Left lung (tissue), 10 donors: ENCODE measurements around the gene CDH4. TPM values are rescaled to one million over a fixed set of nuclear protein-coding genes. Genes with fewer than 3 reads are reported as not detected.

Source experiments
- ATAC-seq: fragments of 200-7000 bp; cut with Tn5 transposase; one replicate; pipeline ENCODE4 v1.9.1; 2020; ENCODE audit warnings: moderate library complexity
- DNase-seq, 4 donors: peaks; one replicate each; pipeline ENCODE4 v3.0.0-alpha.2; 2013 to 2020
- H3K27ac ChIP-seq, 2 donors: fragments of 200-600 bp; sonication (generic) in 1 of 2; one replicate each; pipeline versions ENCODE4 v1.5.0 to v1.8.0; 2020 to 2021
- H3K27me3 ChIP-seq, 2 donors: fragments of 200-600 bp; sonication (generic) in 1 of 2; one replicate each; pipeline versions ENCODE4 v1.5.0 to v1.8.0; 2020 to 2021
- H3K36me3 ChIP-seq, 2 donors: fragments of 200-600 bp; sonication (generic) in 1 of 2; one replicate each; pipeline versions ENCODE4 v1.5.0 to v1.8.0; 2020 to 2021
- H3K4me1 ChIP-seq, 2 donors: fragments of 200-600 bp; one replicate each; pipeline ENCODE4 v1.8.0; 2021
- H3K4me3 ChIP-seq, 2 donors: fragments of 200-600 bp; sonication (generic) in 1 of 2; one replicate each; pipeline versions ENCODE4 v1.5.0 to v1.8.0; 2020 to 2021; ENCODE audit warnings: mild to moderate bottlenecking in 1 of 2
- H3K9me3 ChIP-seq, 2 donors: fragments of 200-600 bp; sonication (generic) in 1 of 2; one replicate each; pipeline versions ENCODE4 v1.5.0 to v1.8.0; 2020 to 2021
- intact Hi-C, 2 donors: fragments of 100-400 bp; cut with DNase I; formaldehyde crosslinking; loops; one replicate each; pipeline versions ENCODE4 v1.11.2 to v1.14.2; 2022
- polyA plus RNA-seq, 6 donors: library from polyadenylated mRNA; unstranded; fragments of 120-200 nt; gene quantifications; one replicate each; pipeline ENCODE4 v1.2.1, GENCODE V29; 2013; ENCODE audit not compliant: insufficient read length in 6 of 6
- total RNA-seq, 2 donors: library from RNA; stranded (reverse); fragmentation: NEBNext Ultra II Directional; extraction: Animal tissue kit (Norgen Biotek cat#: 25700); gene quantifications; one replicate each; pipeline ENCODE4 v1.2.1, GENCODE V29; 2021
- TF ChIP-seq, protein P1 (sequence below), 2 donors: fragments of 200-600 bp; sonication (generic) in 1 of 2; IDR thresholded peaks; one replicate each; pipeline versions ENCODE4 v1.5.0 to v1.8.0; 2021; ENCODE audit warnings: antibody characterized with exemption in 2 of 2
- donor health status: DM: no; HTN: yes; CAD: no.
- donor health status: DM: no; HTN: no; CAD: no.

Gene CDH4
- total and polyA plus RNA-seq, 8 donors: 0.24 to 10.8 (median 5.1) TPM

DNA sequence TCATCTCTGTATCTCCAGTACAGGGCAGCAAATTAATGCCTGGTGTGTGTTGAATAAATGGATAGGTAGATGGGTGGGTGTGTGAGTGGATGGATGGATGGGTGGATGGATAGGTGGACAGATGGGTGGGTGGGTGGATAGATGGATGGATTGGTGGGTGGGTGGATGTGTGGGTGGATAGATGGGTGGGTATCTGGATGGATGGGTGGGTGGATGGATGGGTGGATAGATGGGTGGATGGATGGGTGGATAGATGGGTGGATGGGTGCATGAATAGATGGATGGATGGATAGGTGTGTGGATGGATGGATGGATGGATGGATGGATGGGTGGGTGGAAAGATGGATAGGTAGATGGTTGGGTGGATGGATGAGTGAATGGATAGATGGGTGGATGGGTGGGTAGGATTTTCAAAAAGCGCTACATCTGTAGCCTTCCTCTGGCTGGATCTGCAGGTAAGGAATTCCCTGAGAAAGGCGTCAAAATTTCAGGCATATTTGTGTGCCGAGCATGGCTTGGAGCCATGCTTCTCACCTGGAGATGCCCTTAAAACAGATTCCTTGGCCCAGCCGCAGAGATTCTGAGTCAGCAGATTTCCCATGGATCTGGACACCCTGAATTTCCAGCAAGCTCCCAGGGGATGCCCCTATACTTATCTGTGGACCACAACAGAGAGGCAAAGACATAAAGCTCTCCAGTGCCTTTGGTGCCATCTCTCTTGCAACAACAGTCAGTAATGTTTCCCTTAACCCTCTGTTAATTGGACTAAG, 177.6 kb downstream of the CDH4 start:
- H3K27me3 ChIP-seq: peaks cover 4 to 52% of the 10 kb centered on the region in 2 donors
- TF ChIP-seq, protein P1, sequence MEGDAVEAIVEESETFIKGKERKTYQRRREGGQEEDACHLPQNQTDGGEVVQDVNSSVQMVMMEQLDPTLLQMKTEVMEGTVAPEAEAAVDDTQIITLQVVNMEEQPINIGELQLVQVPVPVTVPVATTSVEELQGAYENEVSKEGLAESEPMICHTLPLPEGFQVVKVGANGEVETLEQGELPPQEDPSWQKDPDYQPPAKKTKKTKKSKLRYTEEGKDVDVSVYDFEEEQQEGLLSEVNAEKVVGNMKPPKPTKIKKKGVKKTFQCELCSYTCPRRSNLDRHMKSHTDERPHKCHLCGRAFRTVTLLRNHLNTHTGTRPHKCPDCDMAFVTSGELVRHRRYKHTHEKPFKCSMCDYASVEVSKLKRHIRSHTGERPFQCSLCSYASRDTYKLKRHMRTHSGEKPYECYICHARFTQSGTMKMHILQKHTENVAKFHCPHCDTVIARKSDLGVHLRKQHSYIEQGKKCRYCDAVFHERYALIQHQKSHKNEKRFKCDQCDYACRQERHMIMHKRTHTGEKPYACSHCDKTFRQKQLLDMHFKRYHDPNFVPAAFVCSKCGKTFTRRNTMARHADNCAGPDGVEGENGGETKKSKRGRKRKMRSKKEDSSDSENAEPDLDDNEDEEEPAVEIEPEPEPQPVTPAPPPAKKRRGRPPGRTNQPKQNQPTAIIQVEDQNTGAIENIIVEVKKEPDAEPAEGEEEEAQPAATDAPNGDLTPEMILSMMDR (IDR thresholded peaks at IDR 0.05): no peak
- ATAC-seq (no peak), DNase-seq (no peak)
- H3K27ac ChIP-seq: no peak overlapping the region
- H3K4me1 ChIP-seq: no peaks in the 10 kb centered on the region
- H3K9me3 ChIP-seq: peaks cover 0 to 2% of the 10 kb centered on the region in 2 donors
- H3K36me3 ChIP-seq: no peaks in the 10 kb centered on the region
- no peak overlapping the region for H3K4me3 ChIP-seq
- intact Hi-C loops: no loop called here

DNA sequence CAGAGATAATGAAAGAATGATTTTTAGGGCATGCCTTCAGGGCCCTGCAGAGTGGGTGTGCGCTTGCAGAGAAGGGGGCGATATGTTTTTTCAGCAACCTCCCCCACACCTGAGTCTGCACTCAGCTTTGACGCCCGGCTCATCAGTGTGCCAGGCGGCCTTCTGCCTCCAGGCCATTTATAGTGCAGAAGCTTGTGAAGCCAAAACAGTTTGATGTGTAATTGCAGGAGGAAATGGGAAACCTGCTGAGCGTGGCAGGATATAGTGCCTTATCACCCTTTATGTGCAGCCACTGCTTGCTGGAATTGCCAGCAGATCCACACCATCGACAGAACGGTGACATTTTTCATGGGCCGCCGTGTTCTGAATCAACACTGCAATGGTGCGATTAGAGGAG, 178.2 kb downstream of the CDH4 start:
- intact Hi-C loops: no loop called here
- no peak for ATAC-seq
- no peak overlapping the region for H3K27ac ChIP-seq
- DNase-seq: no peak
- no peaks in the 10 kb centered on the region for H3K36me3 ChIP-seq
- H3K27me3 ChIP-seq: peaks cover 7 to 58% of the 10 kb centered on the region in 2 donors
- TF ChIP-seq, protein P1 (IDR thresholded peaks at IDR 0.05): no peak
- H3K9me3 ChIP-seq: peaks cover 0 to 3% of the 10 kb centered on the region in 2 donors
- H3K4me1 ChIP-seq: no peaks in the 10 kb centered on the region
- no peak overlapping the region for H3K4me3 ChIP-seq

DNA sequence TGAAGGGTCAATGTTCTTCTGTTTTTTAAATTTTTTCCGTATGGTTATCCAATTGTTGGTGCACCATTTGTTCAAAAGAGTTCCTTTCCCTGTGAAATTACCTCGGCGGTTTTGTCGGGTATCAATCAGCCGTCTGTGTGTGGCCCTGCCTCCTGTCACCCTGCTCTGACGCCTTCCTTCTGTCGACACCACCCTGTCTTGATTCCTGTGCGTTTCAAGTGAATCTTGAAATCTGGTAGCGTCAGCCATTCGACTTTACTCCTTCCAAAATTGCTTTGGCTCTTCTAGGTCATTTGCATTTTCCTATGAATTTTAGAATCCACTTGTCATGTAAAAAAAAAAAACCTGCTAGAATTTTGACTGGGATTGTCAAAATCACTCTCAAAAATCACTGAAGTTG, 181.1 kb downstream of the CDH4 start:
- H3K4me3 ChIP-seq: no peak overlapping the region
- no peaks in the 10 kb centered on the region for H3K4me1 ChIP-seq
- TF ChIP-seq, protein P1 (IDR thresholded peaks at IDR 0.05): no peak
- intact Hi-C loops: no loop called here
- H3K27ac ChIP-seq: no peak overlapping the region
- H3K27me3 ChIP-seq: peaks cover 9 to 78% of the 10 kb centered on the region in 2 donors
- DNase-seq: no peak
- H3K36me3 ChIP-seq: no peaks in the 10 kb centered on the region
- H3K9me3 ChIP-seq: peaks cover 0 to 1% of the 10 kb centered on the region in 2 donors
- no peak for ATAC-seq

DNA sequence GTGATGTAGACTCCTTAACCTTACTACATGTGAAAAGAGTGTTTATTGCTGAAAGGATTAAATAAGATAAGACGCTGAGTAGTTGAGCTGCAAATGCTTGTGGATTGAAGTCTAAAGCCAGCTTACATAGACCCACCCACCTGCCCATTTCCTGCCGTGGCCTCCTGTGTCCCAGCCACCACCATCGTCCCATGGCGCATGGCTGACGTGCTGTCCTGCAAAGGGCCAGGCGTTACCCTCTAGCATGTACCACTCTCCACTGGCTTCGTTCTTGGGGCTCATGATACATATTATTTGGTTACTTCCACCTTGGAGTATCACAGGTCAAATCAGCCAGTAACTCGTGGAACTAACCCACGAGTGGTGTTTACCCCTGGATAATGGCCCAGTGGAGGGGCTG, 181.8 kb downstream of the CDH4 start:
- TF ChIP-seq, protein P1 (IDR thresholded peaks at IDR 0.05): no peak
- no peak for ATAC-seq
- H3K27me3 ChIP-seq: peaks cover 9 to 81% of the 10 kb centered on the region in 2 donors
- intact Hi-C loops: no loop called here
- peaks cover 0 to 1% of the 10 kb centered on the region in 2 donors for H3K9me3 ChIP-seq
- no peak overlapping the region for H3K27ac ChIP-seq
- no peak for DNase-seq
- H3K36me3 ChIP-seq: no peaks in the 10 kb centered on the region
- no peak overlapping the region for H3K4me3 ChIP-seq
- no peaks in the 10 kb centered on the region for H3K4me1 ChIP-seq

DNA sequence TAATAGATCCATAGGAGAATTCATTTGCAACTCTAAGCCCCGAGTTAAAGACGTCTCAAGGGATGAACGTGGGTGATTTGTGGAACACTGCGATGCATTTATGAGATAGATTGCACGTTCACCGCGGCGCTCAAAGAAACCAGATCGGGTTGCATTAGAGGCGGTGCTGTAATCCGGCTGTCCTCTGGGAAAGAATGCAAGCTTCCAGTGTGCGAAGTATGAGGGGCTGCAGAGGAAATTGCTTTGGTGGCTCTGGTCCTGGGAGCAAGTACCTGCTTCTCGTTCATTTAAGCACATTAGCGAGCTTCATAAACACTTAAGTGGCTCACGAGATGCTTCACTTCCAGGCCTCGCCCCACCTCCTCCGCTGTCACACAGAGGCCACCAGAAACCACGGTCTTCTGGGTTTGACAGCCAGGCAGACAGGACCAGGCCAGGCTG, 182.3 kb downstream of the CDH4 start:
- Histone ChIP-seq H3K36me3 (no peaks in the 10 kb centered on the region), H3K27me3 (peaks cover 9 to 85% of the 10 kb centered on the region in 2 donors), H3K4me3 (no peak overlapping the region), H3K9me3 (peaks cover 0 to 1% of the 10 kb centered on the region in 2 donors), H3K4me1 (no peaks in the 10 kb centered on the region), H3K27ac (no peak overlapping the region)
- TF ChIP-seq, protein P1 (IDR thresholded peaks at IDR 0.05): no peak
- DNase-seq (no peak), ATAC-seq (no peak)
- intact Hi-C loops: no loop called here
